HG03378 (cell line): Measurements from ENCODE around the gene ULK4.

Experiments used
- ATAC-seq: cut with Tn5 transposase; IDR thresholded peaks from one replicate; pipeline ENCODE4 v1.9.1; 2021; ENCODE audit warnings: mild to moderate bottlenecking, moderate library complexity; ENCODE audit not compliant: unreplicated experiment

The ULK4 gene

DNA sequence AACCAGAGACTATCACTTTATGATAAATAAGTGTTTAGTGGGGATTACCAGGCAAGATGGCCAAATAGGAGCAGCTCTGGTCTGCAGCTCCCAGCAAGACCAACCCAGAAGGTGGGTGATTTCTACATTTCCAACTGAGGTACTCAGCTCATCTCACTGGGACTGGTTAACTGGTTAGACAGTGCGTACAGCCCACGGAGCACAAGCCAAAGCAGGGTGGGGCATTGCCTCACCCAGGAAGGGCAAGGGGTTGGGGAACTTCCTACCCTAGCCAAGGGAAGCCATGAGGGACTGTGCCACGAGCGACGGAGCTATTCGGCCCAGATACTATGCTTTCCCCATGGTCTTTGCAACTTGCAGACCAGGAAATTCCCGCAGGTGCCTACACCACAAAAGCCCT, 591.6 kb downstream of the ULK4 start:
- ATAC-seq, result no peak

- no peak for ATAC-seq
Measured at GRCh38 chr3:41369838-41370237, 592.1 kb downstream of the ULK4 start.

GRCh38 chr3:41365973-41366372, 595.9 kb downstream of the ULK4 start:
- ATAC-seq, result no peak

GRCh38 chr3:41364736-41365135, 597.2 kb downstream of the ULK4 start:
- no peak for ATAC-seq

- ATAC-seq, result no peak
Measured at GRCh38 chr3:41363830-41364523, 597.9 kb downstream of the ULK4 start.

GRCh38 chr3:41362638-41363559, 599.0 kb downstream of the ULK4 start:
- no peak for ATAC-seq

GRCh38 chr3:41357271-41357670, 604.6 kb downstream of the ULK4 start:
- ATAC-seq, result no peak

DNA sequence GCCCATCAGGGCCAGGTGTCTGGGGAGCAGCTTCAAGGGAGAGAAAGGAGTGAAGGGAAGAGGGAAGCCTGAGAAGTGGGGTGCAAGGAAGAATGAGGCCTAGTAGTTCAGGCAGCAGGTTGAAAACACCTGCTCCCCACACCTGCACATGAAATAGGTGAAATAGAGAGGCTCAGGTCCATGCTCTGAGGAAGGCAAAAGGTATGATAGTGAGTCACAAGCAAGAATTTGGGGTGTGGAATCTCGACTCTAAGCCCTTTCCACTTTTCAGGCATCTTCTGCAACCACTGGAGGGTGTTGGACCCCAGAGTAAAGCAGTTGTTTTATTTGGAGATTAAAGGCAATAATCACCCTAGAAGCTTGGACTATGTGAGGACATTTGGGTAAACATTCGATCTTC, 605.1 kb downstream of the ULK4 start:
- no peak for ATAC-seq

DNA sequence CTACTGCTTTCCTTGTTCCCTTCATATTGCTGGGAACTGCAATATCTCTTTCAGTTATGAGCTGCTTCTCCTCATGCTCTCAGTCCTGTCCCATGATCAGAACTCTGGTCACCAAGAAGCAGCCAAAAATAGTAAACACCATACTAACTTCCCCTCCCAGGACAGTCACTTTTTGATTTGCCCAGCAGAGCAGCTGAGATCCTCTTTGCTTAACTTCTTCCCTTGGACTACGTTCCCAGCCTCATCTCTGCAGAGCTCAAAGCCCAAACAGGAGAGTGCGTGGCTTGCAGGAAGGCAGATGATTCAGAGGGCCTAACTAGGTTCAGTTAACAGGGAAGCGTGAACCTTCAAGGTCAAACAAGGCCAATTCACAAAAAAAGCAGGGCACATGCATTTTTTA, 609.4 kb downstream of the ULK4 start:
- ATAC-seq, result no peak

DNA sequence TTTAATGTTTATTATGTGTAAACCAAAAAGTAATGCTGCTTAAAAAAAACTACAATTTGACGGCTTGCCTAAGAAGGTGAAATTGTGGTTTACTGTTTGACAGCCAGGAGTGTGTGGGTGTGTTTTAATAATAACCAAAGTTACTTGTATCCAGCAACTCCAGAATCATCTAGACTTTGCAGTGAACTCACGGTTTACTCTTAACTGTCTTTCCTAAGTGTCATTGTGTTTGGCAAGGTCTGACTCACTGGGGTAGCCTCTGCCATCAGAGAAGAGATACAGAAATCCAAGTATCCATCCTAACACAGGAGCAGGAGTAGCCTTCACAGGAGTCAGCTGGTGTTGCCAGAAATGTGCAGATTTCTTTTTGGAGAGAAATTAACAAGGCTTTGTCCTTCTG, 611.5 kb downstream of the ULK4 start:
- ATAC-seq, result no peak

GRCh38 chr3:41348401-41348800, 613.5 kb downstream of the ULK4 start:
- ATAC-seq, result no peak

GRCh38 chr3:41346698-41347270, 615.1 kb downstream of the ULK4 start:
- ATAC-seq, result no peak

GRCh38 chr3:41345788-41346187, 616.1 kb downstream of the ULK4 start:
- ATAC-seq, result no peak

- no peak for ATAC-seq
Measured at GRCh38 chr3:41339758-41340157, 622.1 kb downstream of the ULK4 start.

DNA sequence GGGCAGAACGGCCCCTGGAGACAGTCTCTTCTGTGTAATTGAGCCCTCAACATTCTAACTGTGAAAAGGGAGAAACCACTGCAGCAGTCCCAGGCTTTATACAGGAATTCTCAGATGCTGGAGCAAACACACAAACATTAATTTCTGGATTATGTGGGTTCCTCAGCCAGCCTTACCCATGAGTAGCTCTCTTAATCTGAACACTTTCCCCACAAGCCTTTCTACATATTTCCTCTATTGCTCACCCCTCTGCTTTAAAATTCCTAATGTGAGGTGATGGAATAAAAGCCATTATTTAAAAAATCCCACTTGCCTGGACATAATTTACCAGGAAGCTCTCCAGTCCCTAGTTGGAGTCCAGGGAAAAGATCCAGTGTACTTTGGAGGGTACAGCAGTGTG, 623.6 kb downstream of the ULK4 start:
- ATAC-seq, result no peak

GRCh38 chr3:41334426-41334825, 627.5 kb downstream of the ULK4 start:
- no peak for ATAC-seq

DNA sequence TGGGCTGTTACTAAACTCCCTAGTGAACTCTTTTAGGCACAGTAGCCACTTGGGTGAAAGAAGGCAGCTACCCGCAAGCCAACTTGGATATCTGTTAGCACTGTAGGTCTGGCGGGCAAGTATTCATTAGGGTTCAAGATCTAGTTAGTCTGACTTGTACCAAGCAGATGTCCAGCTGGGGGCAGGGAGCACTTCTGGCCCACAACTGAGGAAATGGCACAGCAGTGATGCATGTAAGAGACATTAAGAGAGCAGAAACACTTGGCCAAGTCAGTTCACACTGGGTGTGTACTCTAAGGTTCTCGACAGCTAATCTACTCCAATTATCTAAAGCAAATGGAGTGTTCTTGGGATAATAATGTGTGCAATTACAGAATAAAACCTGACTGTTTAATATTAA, 630.9 kb downstream of the ULK4 start:
- ATAC-seq, result no peak

- ATAC-seq, result no peak
Measured at GRCh38 chr3:41330465-41330864, 631.4 kb downstream of the ULK4 start.

- ATAC-seq, result no peak
Measured at GRCh38 chr3:41329881-41330280, 632.0 kb downstream of the ULK4 start.

GRCh38 chr3:41328926-41329325, 633.0 kb downstream of the ULK4 start:
- no peak for ATAC-seq

- no peak for ATAC-seq
Measured at GRCh38 chr3:41327718-41328117, 634.2 kb downstream of the ULK4 start.

- ATAC-seq, result no peak
Measured at GRCh38 chr3:41324156-41324475, 637.8 kb downstream of the ULK4 start.
